CD4-positive, alpha-beta T cell (primary cell): Measurements from ENCODE around the gene FAM8A1. TPM values are rescaled to one million over a fixed set of nuclear protein-coding genes. Genes with fewer than 3 reads are reported as not detected.

ENCODE experiments used
- ATAC-seq: fragments of 200-7000 bp; cut with Tn5 transposase; one replicate; pipeline ENCODE4 v1.10.0; 2022; ENCODE audit warnings: mild to moderate bottlenecking; ENCODE audit not compliant: poor library complexity
- CTCF ChIA-PET: fragments of 350-600 bp; sonication (Branson Sonifier 250); formaldehyde crosslinking; loops from one replicate; lab custom pipeline; 2021; ENCODE audit warnings: antibody characterized with exemption, inconsistent platforms; lab: Charles Lee
- POLR2A ChIA-PET: fragments of 350-600 bp; sonication (Branson Sonifier 250); formaldehyde crosslinking; loops from one replicate; lab custom pipeline; 2021; ENCODE audit warnings: antibody characterized with exemption, inconsistent platforms; lab: Charles Lee
- DNase-seq, 14 experiments: peaks; one replicate each; pipeline ENCODE4 v3.0.0-alpha.2; 2013 to 2020; ENCODE audit warnings: mixed read lengths in 2 of 14
- H3K27ac ChIP-seq, 2 donors: one replicate each; pipeline versions ENCODE4 v1.5.1 to v1.7.0; 2013; ENCODE audit warnings: low read length in 2 of 2, low read depth in 1 of 2, mild to moderate bottlenecking in 1 of 2
- H3K27me3 ChIP-seq, 2 experiments: 1 replicate in 1 of 2; 2 replicates in 1 of 2; pipeline versions ENCODE4 v1.6.1 to v1.7.0; 2013; ENCODE audit warnings: low read length in 2 of 2, control low read depth in 1 of 2, mild to moderate bottlenecking in 1 of 2, moderate library complexity in 1 of 2; ENCODE audit not compliant: insufficient read depth in 2 of 2, control insufficient read depth in 1 of 2
- H3K36me3 ChIP-seq: one replicate; pipeline ENCODE4 v1.6.1; 2013; ENCODE audit warnings: low read length, control low read depth; ENCODE audit not compliant: insufficient read depth
- H3K4me1 ChIP-seq: one replicate; pipeline ENCODE4 v1.6.1; 2013; ENCODE audit warnings: low read length, control low read depth; ENCODE audit not compliant: insufficient read depth
- H3K4me3 ChIP-seq: one replicate; pipeline ENCODE4 v1.5.1; 2013; ENCODE audit warnings: mild to moderate bottlenecking, low read length, moderate library complexity
- H3K9me3 ChIP-seq, 2 experiments: 1 replicate in 1 of 2; 2 replicates in 1 of 2; pipeline versions ENCODE4 v1.6.1 to v1.7.0; 2013; ENCODE audit warnings: low read length in 2 of 2, mild to moderate bottlenecking in 2 of 2, control low read depth in 1 of 2, moderate library complexity in 1 of 2; ENCODE audit not compliant: control insufficient read depth in 1 of 2, insufficient read depth in 1 of 2
- H3K27ac Mint-ChIP-seq: one replicate; pipeline ENCODE4 v1.8.0; 2020; ENCODE audit warnings: mixed read lengths
- H3K27me3 Mint-ChIP-seq: one replicate; pipeline ENCODE4 v1.8.0; 2021; ENCODE audit warnings: mixed read lengths
- H3K36me3 Mint-ChIP-seq: one replicate; pipeline ENCODE4 v1.8.0; 2021; ENCODE audit warnings: low read depth, mixed read lengths
- H3K4me1 Mint-ChIP-seq: one replicate; pipeline ENCODE4 v1.8.0; 2021; ENCODE audit warnings: low read depth, mixed read lengths
- H3K4me3 Mint-ChIP-seq: one replicate; pipeline ENCODE4 v1.8.0; 2020; ENCODE audit warnings: mild to moderate bottlenecking, mixed read lengths
- H3K9me3 Mint-ChIP-seq: one replicate; pipeline ENCODE4 v1.8.0; 2020; ENCODE audit warnings: mixed read lengths
- intact Hi-C, 2 experiments: fragments of 100-400 bp; cut with DNase I in 1 of 2; cut with micrococcal nuclease in 1 of 2; formaldehyde crosslinking; loops; one replicate each; pipeline versions ENCODE4 v1.15.1 to v1.9.0; 2023 to 2025; cut with DNase I, micrococcal nuclease
- total RNA-seq, 174 experiments: library from RNA in 2 of 174; stranded (reverse) in 2 of 174; gene quantifications; one replicate each; pipeline ENCODE4 v1.2.3 and lab custom pipeline; 2021 to 2026
- TF ChIP-seq, protein P1 (sequence below): fragments of 200-600 bp; IDR thresholded peaks from one replicate; pipeline ENCODE4 v1.8.0; 2022; ENCODE audit warnings: antibody characterized with exemption, mild to moderate bottlenecking

Gene FAM8A1
- total RNA-seq, 2 experiments from 2014 or later: 31.4 to 31.9 TPM

DNA sequence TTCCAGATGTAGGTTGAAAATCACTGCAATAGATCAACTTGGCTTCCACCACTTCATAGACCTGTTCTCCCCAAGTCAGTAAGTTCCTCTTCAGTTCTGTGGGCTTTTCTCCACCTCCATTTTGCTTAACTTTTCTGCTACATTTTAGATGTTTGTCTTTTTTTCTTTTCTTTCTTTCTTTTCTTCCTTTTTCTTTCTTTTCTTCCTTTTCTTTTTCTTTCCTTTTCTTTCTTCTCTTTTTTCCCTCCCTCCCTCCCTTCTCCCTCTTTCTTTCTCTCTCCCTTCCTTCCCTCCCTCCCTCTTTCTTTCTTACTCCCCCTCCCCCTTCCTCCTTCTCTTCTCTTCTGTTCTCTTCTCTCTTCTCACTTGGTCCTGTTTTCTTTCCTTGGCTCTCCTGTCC is 6.9 kb upstream of the FAM8A1 start:
- H3K36me3 Mint-ChIP-seq: no peaks in the 10 kb centered on the region
- no peak for ATAC-seq
- H3K4me1 Mint-ChIP-seq: peaks cover 25% of the 10 kb centered on the region
- Histone ChIP-seq H3K9me3 (no peaks in the 10 kb centered on the region), H3K27me3 (no peaks in the 10 kb centered on the region), H3K4me1 (peaks cover 9% of the 10 kb centered on the region), H3K27ac (no peak overlapping the region), H3K36me3 (no peaks in the 10 kb centered on the region), H3K4me3 (no peak overlapping the region)
- no peaks in the 10 kb centered on the region for H3K27me3 Mint-ChIP-seq
- ChIA-PET CTCF (no interaction called here), POLR2A (interaction anchor here (0.7 kb wide), 1 partner anchor 456 kb away, joined by 3 read pairs; no protein-coding TSS in a partner anchor)
- no peak overlapping the region for H3K4me3 Mint-ChIP-seq
- H3K27ac Mint-ChIP-seq: no peak overlapping the region
- no peak for DNase-seq
- TF ChIP-seq, protein P1, sequence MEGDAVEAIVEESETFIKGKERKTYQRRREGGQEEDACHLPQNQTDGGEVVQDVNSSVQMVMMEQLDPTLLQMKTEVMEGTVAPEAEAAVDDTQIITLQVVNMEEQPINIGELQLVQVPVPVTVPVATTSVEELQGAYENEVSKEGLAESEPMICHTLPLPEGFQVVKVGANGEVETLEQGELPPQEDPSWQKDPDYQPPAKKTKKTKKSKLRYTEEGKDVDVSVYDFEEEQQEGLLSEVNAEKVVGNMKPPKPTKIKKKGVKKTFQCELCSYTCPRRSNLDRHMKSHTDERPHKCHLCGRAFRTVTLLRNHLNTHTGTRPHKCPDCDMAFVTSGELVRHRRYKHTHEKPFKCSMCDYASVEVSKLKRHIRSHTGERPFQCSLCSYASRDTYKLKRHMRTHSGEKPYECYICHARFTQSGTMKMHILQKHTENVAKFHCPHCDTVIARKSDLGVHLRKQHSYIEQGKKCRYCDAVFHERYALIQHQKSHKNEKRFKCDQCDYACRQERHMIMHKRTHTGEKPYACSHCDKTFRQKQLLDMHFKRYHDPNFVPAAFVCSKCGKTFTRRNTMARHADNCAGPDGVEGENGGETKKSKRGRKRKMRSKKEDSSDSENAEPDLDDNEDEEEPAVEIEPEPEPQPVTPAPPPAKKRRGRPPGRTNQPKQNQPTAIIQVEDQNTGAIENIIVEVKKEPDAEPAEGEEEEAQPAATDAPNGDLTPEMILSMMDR: no peak
- intact Hi-C loops: loop anchor here in 1 of 2 experiments (10.0 kb wide), 3 partner anchors 672 to 1458 kb away; partner anchors contain the start of gene DEK
- H3K9me3 Mint-ChIP-seq: no peaks in the 10 kb centered on the region

DNA sequence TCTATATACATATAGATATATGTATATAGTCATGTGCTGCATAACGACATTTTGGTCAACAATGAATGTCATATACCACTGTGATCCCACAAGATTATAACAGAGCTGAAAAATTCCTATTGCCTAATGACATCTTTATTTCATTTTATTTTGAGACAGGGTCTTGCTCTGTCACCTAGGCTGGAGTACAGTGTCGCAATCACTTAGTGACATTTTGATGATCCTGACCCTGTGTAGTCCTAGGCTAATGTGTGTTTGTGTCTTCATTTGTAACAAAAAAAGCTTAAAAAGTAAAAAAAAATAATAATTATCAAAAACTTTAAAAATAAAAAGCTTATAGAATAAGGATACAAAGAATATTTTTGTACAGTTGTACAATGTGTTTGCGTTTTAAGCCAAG is 4.0 kb upstream of the FAM8A1 start:
- H3K9me3 ChIP-seq: no peaks in the 10 kb centered on the region
- no peaks in the 10 kb centered on the region for H3K27me3 Mint-ChIP-seq
- TF ChIP-seq, protein P1: no peak
- peaks cover 8% of the 10 kb centered on the region for H3K4me1 ChIP-seq
- no peak overlapping the region for H3K27ac Mint-ChIP-seq
- ATAC-seq (no peak), DNase-seq (no peak)
- ChIA-PET POLR2A (interaction anchor here (1.1 kb wide), 1 partner anchor 12 kb away, joined by 3 read pairs; no protein-coding TSS in a partner anchor), CTCF (interaction anchor here (0.9 to 1.2 kb wide), 2 partner anchors 12 to 111 kb away, joined by 3 to 4 read pairs; partner anchors contain the start of gene NUP153)
- intact Hi-C loops: loop anchor here in 1 of 2 experiments (10.0 kb wide), 3 partner anchors 669 to 1461 kb away; partner anchors contain the start of gene DEK
- H3K4me3 ChIP-seq: no peak overlapping the region
- H3K36me3 Mint-ChIP-seq: peaks cover 2% of the 10 kb centered on the region
- no peak overlapping the region for H3K27ac ChIP-seq
- no peaks in the 10 kb centered on the region for H3K9me3 Mint-ChIP-seq
- peaks cover 19% of the 10 kb centered on the region for H3K4me1 Mint-ChIP-seq
- no peaks in the 10 kb centered on the region for H3K36me3 ChIP-seq
- no peaks in the 10 kb centered on the region for H3K27me3 ChIP-seq
- H3K4me3 Mint-ChIP-seq: no peak overlapping the region

DNA sequence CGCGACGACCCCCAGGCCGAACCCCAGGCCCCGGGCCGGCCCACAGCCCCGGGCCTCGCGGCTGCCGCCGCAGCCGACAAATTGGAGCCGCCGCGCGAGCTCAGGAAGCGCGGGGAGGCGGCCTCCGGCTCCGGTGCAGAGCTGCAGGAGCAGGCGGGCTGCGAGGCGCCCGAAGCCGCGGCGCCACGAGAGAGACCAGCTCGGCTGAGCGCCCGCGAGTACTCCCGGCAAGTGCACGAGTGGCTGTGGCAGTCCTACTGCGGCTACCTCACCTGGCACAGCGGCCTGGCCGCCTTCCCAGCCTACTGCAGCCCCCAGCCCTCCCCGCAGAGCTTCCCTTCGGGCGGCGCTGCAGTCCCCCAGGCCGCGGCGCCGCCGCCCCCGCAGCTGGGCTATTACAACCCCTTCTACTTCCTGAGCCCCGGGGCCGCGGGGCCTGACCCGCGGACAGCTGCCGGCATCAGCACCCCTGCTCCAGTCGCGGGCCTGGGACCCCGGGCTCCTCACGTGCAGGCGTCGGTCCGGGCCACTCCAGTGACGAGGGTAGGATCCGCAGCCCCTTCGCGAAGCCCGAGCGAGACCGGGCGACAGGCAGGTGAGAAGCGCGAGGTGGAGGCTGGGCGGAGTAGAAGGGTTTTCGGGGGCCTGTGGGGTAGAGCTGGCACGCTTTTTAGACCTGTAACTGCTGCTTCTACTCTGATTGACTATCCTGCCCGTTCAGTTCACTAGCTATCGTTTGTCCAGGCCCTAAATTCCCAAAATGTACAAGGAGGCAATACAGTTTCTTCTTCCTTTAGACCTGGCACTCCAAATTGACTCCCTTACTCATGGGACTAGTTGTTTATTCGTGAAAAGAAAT is 654 bp downstream of the FAM8A1 start:
- Mint-ChIP-seq H3K27ac (peak overlapping the region; percentile 86), H3K27me3 (no peaks in the 10 kb centered on the region), H3K4me3 (peak overlapping the region; percentile 88), H3K9me3 (no peaks in the 10 kb centered on the region), H3K4me1 (peaks cover 52% of the 10 kb centered on the region), H3K36me3 (peaks cover 35% of the 10 kb centered on the region)
- Histone ChIP-seq H3K4me3 (peak overlapping the region; percentile 69), H3K36me3 (peaks cover 12% of the 10 kb centered on the region), H3K4me1 (peaks cover 24% of the 10 kb centered on the region), H3K9me3 (no peaks in the 10 kb centered on the region), H3K27me3 (no peaks in the 10 kb centered on the region), H3K27ac (peak overlapping the region; percentile 48 to 85)
- ChIA-PET POLR2A (interaction anchor here (0.6 to 4.9 kb wide), 18 partner anchors 9 to 840 kb away, joined by 3 to 94 read pairs (median 4); partner anchors contain the start of genes ATXN1 and NUP153), CTCF (interaction anchor here (0.9 to 1.7 kb wide), 5 partner anchors 9 to 21 kb away, joined by 3 to 4 read pairs (median 4); no protein-coding TSS in a partner anchor)
- peak; percentile 51 for ATAC-seq
- TF ChIP-seq, protein P1: no peak
- intact Hi-C loops: loop anchor here (1.0 to 2.0 kb wide), 5 partner anchors 11 to 555 kb away; partner anchors contain the start of genes KDM1B (in 1 of the 2), NUP153 (in 1 of the 2) and TPMT (in 1 of the 2)
- DNase-seq: peak; percentile 5 to 81 (median 39)
